ENCODE data around the gene SLC39A8. TPM values are rescaled to one million over a fixed set of nuclear protein-coding genes. Genes with fewer than 3 reads are reported as not detected.

Gene SLC39A8
- total RNA-seq, 4 donors from 2014 or later, result 2.9 to 8.6 (median 6.3) TPM

- Histone ChIP-seq H3K4me1 (no peaks in the 10 kb centered on the region), H3K27ac (no peak overlapping the region), H3K4me3 (no peak overlapping the region), H3K9me3 (no peaks in the 10 kb centered on the region), H3K27me3 (no peaks in the 10 kb centered on the region), H3K36me3 (no peaks in the 10 kb centered on the region)
- no peak for DNase-seq
- intact Hi-C loops (cut with DNase I), result no loop called here
- TF ChIP-seq, protein P1, sequence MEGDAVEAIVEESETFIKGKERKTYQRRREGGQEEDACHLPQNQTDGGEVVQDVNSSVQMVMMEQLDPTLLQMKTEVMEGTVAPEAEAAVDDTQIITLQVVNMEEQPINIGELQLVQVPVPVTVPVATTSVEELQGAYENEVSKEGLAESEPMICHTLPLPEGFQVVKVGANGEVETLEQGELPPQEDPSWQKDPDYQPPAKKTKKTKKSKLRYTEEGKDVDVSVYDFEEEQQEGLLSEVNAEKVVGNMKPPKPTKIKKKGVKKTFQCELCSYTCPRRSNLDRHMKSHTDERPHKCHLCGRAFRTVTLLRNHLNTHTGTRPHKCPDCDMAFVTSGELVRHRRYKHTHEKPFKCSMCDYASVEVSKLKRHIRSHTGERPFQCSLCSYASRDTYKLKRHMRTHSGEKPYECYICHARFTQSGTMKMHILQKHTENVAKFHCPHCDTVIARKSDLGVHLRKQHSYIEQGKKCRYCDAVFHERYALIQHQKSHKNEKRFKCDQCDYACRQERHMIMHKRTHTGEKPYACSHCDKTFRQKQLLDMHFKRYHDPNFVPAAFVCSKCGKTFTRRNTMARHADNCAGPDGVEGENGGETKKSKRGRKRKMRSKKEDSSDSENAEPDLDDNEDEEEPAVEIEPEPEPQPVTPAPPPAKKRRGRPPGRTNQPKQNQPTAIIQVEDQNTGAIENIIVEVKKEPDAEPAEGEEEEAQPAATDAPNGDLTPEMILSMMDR (IDR thresholded peaks at IDR 0.05), result no peak
- no peak for TF ChIP-seq POLR2A (IDR thresholded peaks at IDR 0.05)
- WGBS, 2 donors, result 97 to 100% methylated on average over 3 of the region's 3 CpGs
Observed at GRCh38 chr4:102356562-102357202, 11.4 kb upstream of the SLC39A8 start.

DNA sequence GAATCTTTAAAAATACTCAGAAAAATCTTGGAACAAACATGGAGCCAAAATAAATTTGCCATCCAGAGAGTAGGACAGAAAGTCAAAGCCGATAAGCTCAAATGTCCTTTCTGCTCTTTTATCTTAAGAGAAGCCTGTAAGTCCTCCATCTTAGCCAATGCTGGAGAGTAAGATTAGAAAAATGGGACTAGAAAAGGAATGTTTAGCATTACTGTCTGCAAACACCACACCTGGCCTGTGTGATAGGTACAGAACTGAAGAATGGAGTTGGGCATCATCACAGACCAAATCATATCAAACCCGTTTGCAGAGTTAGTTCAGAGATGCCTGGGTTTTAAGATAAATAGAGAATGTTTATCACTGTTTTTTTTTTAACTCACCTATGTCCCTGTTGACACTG, 10.5 kb upstream of the SLC39A8 start:
- Histone ChIP-seq H3K27me3 (no peaks in the 10 kb centered on the region), H3K36me3 (no peaks in the 10 kb centered on the region), H3K4me3 (no peak overlapping the region), H3K4me1 (no peaks in the 10 kb centered on the region), H3K27ac (no peak overlapping the region), H3K9me3 (no peaks in the 10 kb centered on the region)
- WGBS, 2 donors, result 70 to 78% methylated on average over 2 of the region's 2 CpGs
- intact Hi-C loops (cut with DNase I), result no loop called here
- no peak for TF ChIP-seq POLR2A (IDR thresholded peaks at IDR 0.05)
- TF ChIP-seq, protein P1 (IDR thresholded peaks at IDR 0.05), result no peak
- no peak for DNase-seq

DNA sequence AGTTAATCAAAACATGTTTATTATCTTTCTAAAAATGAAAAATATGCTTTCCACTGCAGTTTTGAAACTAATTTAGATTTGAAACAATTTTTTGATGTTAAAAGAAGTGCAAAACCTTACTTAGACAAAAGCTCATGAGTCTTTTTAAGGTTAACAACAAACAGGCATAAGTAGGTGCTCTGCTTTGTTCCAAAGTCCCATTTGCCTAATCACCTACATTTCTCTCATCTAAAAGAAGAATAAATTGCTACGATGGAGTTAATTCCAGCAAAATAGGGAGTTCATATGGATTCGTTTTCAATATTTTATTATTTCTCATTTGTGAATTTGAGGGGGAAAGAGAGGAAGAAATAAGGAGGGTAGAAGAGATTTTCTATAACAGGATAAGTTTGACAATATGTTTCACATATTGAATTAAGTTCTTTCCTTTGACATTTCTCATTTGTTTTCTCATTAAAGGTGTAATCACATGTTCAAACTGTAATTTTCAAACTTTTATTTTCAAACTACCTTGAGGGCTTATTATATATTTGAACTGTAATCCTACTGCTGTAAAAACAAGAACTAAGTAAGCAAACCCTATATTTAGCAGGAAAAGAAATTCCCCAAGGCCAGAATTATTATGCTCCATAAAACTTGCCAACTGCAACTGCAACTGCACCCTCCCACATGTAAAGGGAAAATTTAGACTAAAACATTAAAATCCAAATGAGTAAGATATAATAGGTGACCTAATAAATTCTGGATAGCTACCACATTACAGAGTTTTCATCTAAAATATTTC, 9.6 kb upstream of the SLC39A8 start:
- intact Hi-C loops (cut with DNase I), result no loop called here
- DNase-seq, result no peak
- TF ChIP-seq, protein P1 (IDR thresholded peaks at IDR 0.05), result no peak
- no peak for TF ChIP-seq POLR2A (IDR thresholded peaks at IDR 0.05)
- H3K4me1 ChIP-seq, result no peaks in the 10 kb centered on the region
- H3K36me3 ChIP-seq, result no peaks in the 10 kb centered on the region
- H3K27ac ChIP-seq, result no peak overlapping the region
- H3K27me3 ChIP-seq, result no peaks in the 10 kb centered on the region
- 53 to 69% methylated on average over 2 of the region's 2 CpGs for WGBS, 2 donors
- H3K4me3 ChIP-seq, result no peak overlapping the region
- no peaks in the 10 kb centered on the region for H3K9me3 ChIP-seq

GRCh38 chr4:102352781-102353180, 7.5 kb upstream of the SLC39A8 start:
- H3K9me3 ChIP-seq, result no peaks in the 10 kb centered on the region
- no peak overlapping the region for H3K4me3 ChIP-seq
- H3K4me1 ChIP-seq, result no peaks in the 10 kb centered on the region
- intact Hi-C loops (cut with DNase I), result no loop called here
- no peak for DNase-seq
- no peaks in the 10 kb centered on the region for H3K27me3 ChIP-seq
- TF ChIP-seq, protein P1 (IDR thresholded peaks at IDR 0.05), result no peak
- no peak for TF ChIP-seq POLR2A (IDR thresholded peaks at IDR 0.05)
- H3K36me3 ChIP-seq, result no peaks in the 10 kb centered on the region
- H3K27ac ChIP-seq, result no peak overlapping the region
- 81 to 89% methylated on average over 6 of the region's 6 CpGs for WGBS, 2 donors

DNA sequence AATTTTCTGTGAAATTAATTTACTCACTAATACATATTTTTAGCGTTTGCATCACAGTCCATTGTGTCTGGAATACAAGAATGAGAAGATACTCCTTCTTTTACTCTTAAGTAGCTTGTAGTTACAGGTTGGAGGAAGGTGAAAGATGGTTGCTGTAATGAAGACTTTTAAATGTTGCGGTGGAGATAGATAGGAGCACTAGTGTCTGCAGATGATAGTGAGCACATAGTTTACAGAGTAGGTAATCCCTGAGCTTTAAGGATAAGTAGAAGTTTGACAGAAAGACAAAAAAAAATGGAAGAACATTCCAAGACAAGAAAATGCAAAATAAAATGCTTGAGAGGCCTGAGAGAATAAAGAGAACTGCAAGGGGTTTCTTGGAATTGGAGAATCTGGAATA, 5.4 kb upstream of the SLC39A8 start:
- 78 to 92% methylated on average over 2 of the region's 2 CpGs for WGBS, 2 donors
- H3K4me1 ChIP-seq, result peaks cover 0 to 5% (median 0%) of the 10 kb centered on the region in 3 donors
- TF ChIP-seq POLR2A (IDR thresholded peaks at IDR 0.05), result no peak
- TF ChIP-seq, protein P1 (IDR thresholded peaks at IDR 0.05), result no peak
- no peak for DNase-seq
- no peaks in the 10 kb centered on the region for H3K27me3 ChIP-seq
- no peaks in the 10 kb centered on the region for H3K9me3 ChIP-seq
- no peak overlapping the region for H3K4me3 ChIP-seq
- intact Hi-C loops (cut with DNase I), result no loop called here
- no peaks in the 10 kb centered on the region for H3K36me3 ChIP-seq
- no peak overlapping the region for H3K27ac ChIP-seq
